Bronchial epithelial cell (primary cell): ENCODE measurements around the gene SERPINB3. TPM values are rescaled to one million over a fixed set of nuclear protein-coding genes. Genes with fewer than 3 reads are reported as not detected.
A peak's percentile ranks its signal among the peaks of the same experiment; 100 is the strongest.
"Not testable (repeated sequence)": the region's sequence is repeated elsewhere in the genome, so short reads cannot be mapped to it uniquely, and the experiment has no call there.

ENCODE experiments used
- DNase-seq: peaks from one replicate; pipeline ENCODE4 v3.0.0-alpha.2; 2010; ENCODE audit warnings: low read depth
- FAIRE-seq: peaks from 2 replicates; lab custom pipeline; 2011; peaks lifted over from hg19 to GRCh38; lab: Jason Lieb, UNC
- H3K27me3 ChIP-seq: 2 replicates; pipeline ENCODE4 v1.5.1; 2011; ENCODE audit warnings: low read length; ENCODE audit not compliant: control insufficient read depth, insufficient read depth
- H3K36me3 ChIP-seq: 2 replicates; pipeline ENCODE4 v1.5.1; 2011; ENCODE audit warnings: low read length; ENCODE audit not compliant: control insufficient read depth, insufficient read depth
- H3K4me3 ChIP-seq: 2 replicates; pipeline ENCODE4 v1.5.1; 2011; ENCODE audit warnings: mild to moderate bottlenecking, low read depth, low read length, control low read depth
- CTCF ChIP-seq: IDR thresholded peaks from 2 replicates; pipeline ENCODE4 v1.5.1; 2011; ENCODE audit warnings: mild to moderate bottlenecking, moderate library complexity, low read length, control low read depth, inconsistent platforms; ENCODE audit not compliant: insufficient read depth, severe bottlenecking
- total RNA-seq: library from RNA; depleted of rRNA; stranded (reverse); fragments of >200 nt; gene quantifications from 2 replicates; pipeline ENCODE4 v1.2.1, GENCODE V29; 2014

Gene SERPINB3
- 22.4 and 165 TPM in 2 replicates for total RNA-seq

GRCh38 chr18:63661750-63662149 is at the start of gene SERPINB3:
SERPINB3 (minus strand) TSS chr18:63661893; CDS start chr18:63661216, 677 bp downstream.
- peak; percentile 76 for DNase-seq
- not testable (repeated sequence) for H3K27me3 ChIP-seq, FAIRE-seq, H3K36me3 ChIP-seq, H3K4me3 ChIP-seq

- no peaks in the 10 kb centered on the region for H3K36me3 ChIP-seq
- H3K4me3 ChIP-seq, result no peak overlapping the region
- peak; percentile 67 for DNase-seq
- H3K27me3 ChIP-seq, result no peaks in the 10 kb centered on the region
- TF ChIP-seq CTCF, result no peak
- FAIRE-seq, result peak; percentile 40
Measured at GRCh38 chr18:63708650-63709049, 47.0 kb upstream of the SERPINB3 start.

GRCh38 chr18:63707816-63708215 is 46.1 kb upstream of the SERPINB3 start:
- DNase-seq, result no peak
- H3K36me3 ChIP-seq, result no peaks in the 10 kb centered on the region
- no peak for TF ChIP-seq CTCF
- H3K27me3 ChIP-seq, result no peaks in the 10 kb centered on the region
- H3K4me3 ChIP-seq, result no peak overlapping the region
- no peak for FAIRE-seq

- H3K27me3 ChIP-seq, result no peaks in the 10 kb centered on the region
- no peaks in the 10 kb centered on the region for H3K36me3 ChIP-seq
- no peak overlapping the region for H3K4me3 ChIP-seq
- DNase-seq (no peak), FAIRE-seq (no peak)
- TF ChIP-seq CTCF, result no peak
Measured at GRCh38 chr18:63705401-63705800, 43.7 kb upstream of the SERPINB3 start.

- no peak for TF ChIP-seq CTCF
- no peaks in the 10 kb centered on the region for H3K27me3 ChIP-seq
- no peak within 1 kb of the TSS for H3K4me3 ChIP-seq
- DNase-seq (no peak), FAIRE-seq (no peak)
- no peaks in the 10 kb centered on the region for H3K36me3 ChIP-seq
Measured at GRCh38 chr18:63702660-63703059, 41.0 kb upstream of the SERPINB3 start, which contains the start of gene SERPINB11. SERPINB11 (plus strand) TSS chr18:63702960; CDS start chr18:63710194, 7,234 bp downstream.

- Histone ChIP-seq H3K27me3 (no peaks in the 10 kb centered on the region), H3K36me3 (no peaks in the 10 kb centered on the region), H3K4me3 (no peak overlapping the region)
- FAIRE-seq (no peak), DNase-seq (no peak)
- no peak for TF ChIP-seq CTCF
Measured at GRCh38 chr18:63701952-63702351, 40.3 kb upstream of the SERPINB3 start.
